T-cell (primary cell): ENCODE results near the gene BTN3A1. TPM values are rescaled to one million over a fixed set of nuclear protein-coding genes. Genes with fewer than 3 reads are reported as not detected.

Source experiments
- ATAC-seq, 4 experiments: fragments of 200-7000 bp in 3 of 4; fragments of 150-1000 bp in 1 of 4; cut with Tn5 transposase; replicated peaks in 1 of 4; 1 replicate in 3 of 4; 2 replicates in 1 of 4; pipeline ENCODE4 v1.10.0; 2021; ENCODE audit warnings: moderate library complexity in 3 of 4, mild to moderate bottlenecking in 2 of 4, moderate number of reproducible peaks in 1 of 4
- CTCF ChIA-PET, 2 donors: fragments of 300-600 bp; sonication (Branson Sonifier 250); formaldehyde crosslinking; loops; one replicate each; lab custom pipeline; 2022; ENCODE audit warnings: antibody characterized with exemption in 2 of 2; lab: Charles Lee
- POLR2A ChIA-PET, 2 donors: fragments of 300-600 bp; sonication (Branson Sonifier 250); formaldehyde crosslinking; loops; one replicate each; lab custom pipeline; 2022; ENCODE audit warnings: antibody characterized with exemption in 2 of 2; lab: Charles Lee
- DNase-seq, 35 experiments: peaks; one replicate each; pipeline versions ENCODE4 v3.0.0 to v3.0.0-alpha.2; 2013 to 2023
- H3K27ac ChIP-seq: one replicate; pipeline ENCODE4 v1.5.1; 2013; ENCODE audit warnings: low read length
- H3K27me3 ChIP-seq, 2 experiments: replicated peaks in 1 of 2; 1 replicate in 1 of 2; 2 replicates in 1 of 2; pipeline versions ENCODE4 v1.6.1 to v1.7.0; 2013; ENCODE audit warnings: low read length in 1 of 2, mixed read lengths in 1 of 2; ENCODE audit not compliant: control insufficient read depth in 2 of 2, insufficient read depth in 2 of 2; ENCODE audit errors: extremely low read depth in 1 of 2
- H3K36me3 ChIP-seq, 2 donors: 1 replicate in 1 of 2; 2 replicates in 1 of 2; pipeline versions ENCODE4 v1.6.1 to v1.7.0; 2013; ENCODE audit warnings: low read length in 1 of 2; ENCODE audit not compliant: control insufficient read depth in 2 of 2, insufficient read depth in 1 of 2; ENCODE audit errors: extremely low read depth in 1 of 2
- H3K4me1 ChIP-seq, 2 experiments: 1 replicate in 1 of 2; 2 replicates in 1 of 2; pipeline versions ENCODE4 v1.6.1 to v1.7.0; 2013; ENCODE audit warnings: low read length in 2 of 2, mixed read lengths in 1 of 2; ENCODE audit not compliant: insufficient read depth in 2 of 2, control insufficient read depth in 1 of 2; ENCODE audit errors: extremely low read depth in 1 of 2
- H3K4me3 ChIP-seq, 2 donors: 1 replicate in 1 of 2; 2 replicates in 1 of 2; pipeline versions ENCODE4 v1.5.1 to v1.7.0; 2013; ENCODE audit warnings: mild to moderate bottlenecking in 2 of 2, low read length in 1 of 2, moderate library complexity in 1 of 2; ENCODE audit not compliant: control insufficient read depth in 1 of 2; ENCODE audit errors: extremely low read depth in 1 of 2
- H3K9me3 ChIP-seq: 2 replicates; pipeline ENCODE4 v1.7.0; 2013
- H3K27ac Mint-ChIP-seq, 2 donors: one replicate each; pipeline ENCODE4 v1.8.0; 2020 to 2021; ENCODE audit warnings: mild to moderate bottlenecking in 2 of 2, mixed read lengths in 2 of 2
- H3K27me3 Mint-ChIP-seq, 2 donors: one replicate each; pipeline ENCODE4 v1.8.0; 2021 to 2022; ENCODE audit warnings: mixed read lengths in 2 of 2
- H3K36me3 Mint-ChIP-seq: one replicate; pipeline ENCODE4 v1.8.0; 2021; ENCODE audit warnings: mixed read lengths
- H3K4me1 Mint-ChIP-seq, 3 donors: one replicate each; pipeline ENCODE4 v1.8.0; 2020 to 2022; ENCODE audit warnings: mixed read lengths in 3 of 3, mild to moderate bottlenecking in 1 of 3
- H3K4me3 Mint-ChIP-seq, 3 donors: one replicate each; pipeline ENCODE4 v1.8.0; 2020 to 2022; ENCODE audit warnings: mild to moderate bottlenecking in 3 of 3, mixed read lengths in 3 of 3, moderate library complexity in 3 of 3
- H3K9me3 Mint-ChIP-seq, 3 donors: one replicate each; pipeline ENCODE4 v1.8.0; 2020 to 2022; ENCODE audit warnings: mixed read lengths in 3 of 3
- WGBS: methylation state at CpG from one replicate; pipeline ENCODE4 v1.1.5; 2013; ENCODE audit warnings: missing lambda C conversion rate; ENCODE audit not compliant: insufficient coverage; 5-methylcytosine and 5-hydroxymethylcytosine counted together
- total RNA-seq, 35 experiments: library from RNA in 6 of 35; stranded (reverse) in 6 of 35; fragments of 120-200 nt in 1 of 35; gene quantifications; one replicate each; pipeline versions ENCODE4 v1.2.1 to v1.2.4 and lab custom pipeline; 2013 to 2026

The BTN3A1 gene
- total RNA-seq, 5 donors from 2014 or later (not counting 1 experiment from before 2014, with no cell fraction given) = 205 to 270 (median 210) TPM

GRCh38 chr6:26388441-26388840, 13.6 kb upstream of the BTN3A1 start:
- ATAC-seq = no peak
- Histone ChIP-seq H3K4me3 (no peak overlapping the region), H3K9me3 (no peaks in the 10 kb centered on the region), H3K27me3 (no peaks in the 10 kb centered on the region), H3K27ac (no peak overlapping the region), H3K36me3 (peaks cover 8 to 23% of the 10 kb centered on the region in 2 donors), H3K4me1 (peaks cover 4 to 11% of the 10 kb centered on the region in 2 experiments)
- Mint-ChIP-seq H3K27ac (no peak overlapping the region), H3K4me3 (no peak overlapping the region), H3K9me3 (no peaks in the 10 kb centered on the region), H3K36me3 (peaks cover 45% of the 10 kb centered on the region), H3K4me1 (peaks cover 6 to 21% (median 13%) of the 10 kb centered on the region in 3 donors), H3K27me3 (no peaks in the 10 kb centered on the region)
- DNase-seq = no peak
- WGBS = no CpG with 5 or more reads among the region's 1 CpG
- ChIA-PET CTCF (no interaction called here), POLR2A (no interaction called here)

DNA sequence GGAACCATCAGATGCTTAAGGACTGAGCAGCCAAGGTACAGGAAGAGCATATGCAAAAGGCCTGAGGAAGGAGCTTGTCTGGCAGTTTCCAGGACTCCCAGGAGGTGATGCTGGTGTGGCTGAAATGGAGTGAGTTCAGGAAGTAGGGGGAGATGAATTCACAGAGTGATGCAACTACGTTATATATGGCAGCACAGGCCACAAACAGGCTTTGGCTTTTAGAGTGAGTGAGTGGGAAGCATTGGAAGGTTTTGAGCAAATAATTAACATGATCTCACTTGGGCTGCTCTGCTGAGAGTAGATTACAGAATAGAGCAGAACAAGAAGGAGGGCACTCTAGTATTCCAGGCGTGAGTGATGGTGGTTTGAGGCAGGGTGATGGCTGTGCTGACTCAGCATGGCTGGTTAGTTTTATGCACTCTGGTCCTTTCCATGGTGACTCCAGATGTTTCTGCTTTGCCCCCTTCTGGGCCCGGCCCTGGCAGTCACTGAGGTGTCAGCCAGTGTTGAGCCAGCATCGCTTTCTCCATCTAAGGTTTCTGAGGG, 12.7 kb upstream of the BTN3A1 start:
- Histone ChIP-seq H3K4me3 (no peak overlapping the region), H3K27me3 (no peaks in the 10 kb centered on the region), H3K36me3 (peaks cover 8 to 23% of the 10 kb centered on the region in 2 donors), H3K4me1 (peaks cover 0 to 3% of the 10 kb centered on the region in 2 experiments), H3K9me3 (no peaks in the 10 kb centered on the region), H3K27ac (no peak overlapping the region)
- no peak for ATAC-seq
- Mint-ChIP-seq H3K4me1 (peaks cover 0 to 15% (median 6%) of the 10 kb centered on the region in 3 donors), H3K9me3 (no peaks in the 10 kb centered on the region), H3K4me3 (no peak overlapping the region), H3K27me3 (no peaks in the 10 kb centered on the region), H3K27ac (no peak overlapping the region), H3K36me3 (peaks cover 45% of the 10 kb centered on the region)
- CTCF ChIA-PET = no interaction called here
- POLR2A ChIA-PET = no interaction called here
- WGBS = 97% methylated on average over 4 of the region's 4 CpGs
- DNase-seq = no peak

- ChIA-PET CTCF (interaction anchor here in 1 of 2 donors (0.6 kb wide), 1 partner anchor 268 kb away, joined by 3 read pairs; no protein-coding TSS in a partner anchor), POLR2A (interaction anchor here in 1 of 2 donors (0.6 kb wide), 1 partner anchor 1184 kb away, joined by 3 read pairs; no protein-coding TSS in a partner anchor)
- H3K36me3 ChIP-seq = peaks cover 8 to 23% of the 10 kb centered on the region in 2 donors
- H3K4me1 ChIP-seq = no peaks in the 10 kb centered on the region
- Mint-ChIP-seq H3K36me3 (peaks cover 45% of the 10 kb centered on the region), H3K9me3 (no peaks in the 10 kb centered on the region), H3K4me3 (no peak overlapping the region), H3K4me1 (peaks cover 0 to 6% (median 0%) of the 10 kb centered on the region in 3 donors), H3K27ac (no peak overlapping the region), H3K27me3 (no peaks in the 10 kb centered on the region)
- WGBS = 100% methylated on average over 2 of the region's 5 CpGs
- no peak overlapping the region for H3K4me3 ChIP-seq
- no peaks in the 10 kb centered on the region for H3K9me3 ChIP-seq
- H3K27me3 ChIP-seq = no peaks in the 10 kb centered on the region
- DNase-seq = no peak
- H3K27ac ChIP-seq = no peak overlapping the region
- no peak for ATAC-seq
Observed at GRCh38 chr6:26390531-26390930, 11.5 kb upstream of the BTN3A1 start.

DNA sequence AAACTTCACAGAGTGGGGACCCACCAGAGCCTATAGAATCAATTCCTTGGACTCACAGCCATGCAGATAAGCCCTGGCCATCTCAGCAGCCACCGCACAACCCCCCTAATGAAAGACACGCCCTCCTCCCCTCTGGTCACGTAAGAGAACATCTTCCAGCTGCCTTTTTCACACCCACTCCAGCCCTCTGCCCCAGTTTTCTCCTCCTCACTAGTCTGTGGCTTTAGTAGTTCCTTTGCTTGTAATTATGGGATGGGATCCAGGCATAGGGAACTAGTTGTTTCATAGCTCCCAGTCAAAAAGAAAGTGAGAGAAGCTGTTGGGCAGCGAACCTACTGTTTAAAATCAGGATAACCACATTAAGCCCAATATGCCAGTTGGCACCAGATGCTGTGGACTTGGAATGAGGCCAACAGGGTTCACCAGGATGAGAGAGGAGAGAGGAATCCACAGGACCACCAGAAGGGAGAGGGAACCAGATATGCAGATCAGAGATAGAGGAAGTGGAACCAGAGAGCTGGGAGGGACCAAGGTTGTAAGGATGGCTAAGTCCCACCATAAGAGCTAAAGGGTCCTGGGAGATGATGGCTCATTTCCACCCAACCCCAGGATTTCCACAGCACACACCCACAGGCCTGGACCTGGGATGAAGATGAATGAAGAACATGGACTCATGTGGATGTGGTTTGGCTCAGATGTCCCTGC, 9.0 kb upstream of the BTN3A1 start:
- Histone ChIP-seq H3K4me1 (no peaks in the 10 kb centered on the region), H3K27ac (no peak overlapping the region), H3K27me3 (no peaks in the 10 kb centered on the region), H3K36me3 (peaks cover 8 to 20% of the 10 kb centered on the region in 2 donors), H3K9me3 (no peaks in the 10 kb centered on the region), H3K4me3 (no peak overlapping the region)
- 100% methylated on average over 1 of the region's 4 CpGs for WGBS
- H3K36me3 Mint-ChIP-seq = peaks cover 43% of the 10 kb centered on the region
- H3K4me1 Mint-ChIP-seq = no peaks in the 10 kb centered on the region
- no peak overlapping the region for H3K4me3 Mint-ChIP-seq
- no peaks in the 10 kb centered on the region for H3K9me3 Mint-ChIP-seq
- DNase-seq (no peak), ATAC-seq (no peak)
- ChIA-PET POLR2A (interaction anchor here in 1 of 2 donors (0.7 kb wide), 1 partner anchor 531 kb away, joined by 3 read pairs; no protein-coding TSS in a partner anchor), CTCF (no interaction called here)
- no peak overlapping the region for H3K27ac Mint-ChIP-seq
- H3K27me3 Mint-ChIP-seq = no peaks in the 10 kb centered on the region

- ChIA-PET CTCF (no interaction called here), POLR2A (no interaction called here)
- H3K27me3 ChIP-seq = no peaks in the 10 kb centered on the region
- H3K36me3 ChIP-seq = peaks cover 8 to 15% of the 10 kb centered on the region in 2 donors
- no peak for DNase-seq
- no peaks in the 10 kb centered on the region for H3K9me3 Mint-ChIP-seq
- H3K4me1 Mint-ChIP-seq = no peaks in the 10 kb centered on the region
- H3K4me3 Mint-ChIP-seq = no peak overlapping the region
- H3K36me3 Mint-ChIP-seq = peaks cover 36% of the 10 kb centered on the region
- ATAC-seq = no peak
- H3K4me1 ChIP-seq = no peaks in the 10 kb centered on the region
- no peaks in the 10 kb centered on the region for H3K27me3 Mint-ChIP-seq
- H3K27ac ChIP-seq = no peak overlapping the region
- WGBS = 100% methylated on average over 1 of the region's 1 CpG
- no peaks in the 10 kb centered on the region for H3K9me3 ChIP-seq
- no peak overlapping the region for H3K27ac Mint-ChIP-seq
- H3K4me3 ChIP-seq = no peak overlapping the region
Observed at GRCh38 chr6:26394289-26394688, 7.8 kb upstream of the BTN3A1 start.

- Histone ChIP-seq H3K9me3 (no peaks in the 10 kb centered on the region), H3K27ac (no peak overlapping the region), H3K4me3 (no peak overlapping the region), H3K27me3 (no peaks in the 10 kb centered on the region), H3K4me1 (peaks cover 10 to 12% of the 10 kb centered on the region in 2 experiments), H3K36me3 (no peaks in the 10 kb centered on the region)
- ChIA-PET CTCF (no interaction called here), POLR2A (no interaction called here)
- Mint-ChIP-seq H3K36me3 (no peaks in the 10 kb centered on the region), H3K4me1 (peaks cover 18 to 33% (median 26%) of the 10 kb centered on the region in 3 donors), H3K27me3 (no peaks in the 10 kb centered on the region), H3K4me3 (no peak overlapping the region), H3K9me3 (no peaks in the 10 kb centered on the region), H3K27ac (no peak overlapping the region)
- 100% methylated on average over 1 of the region's 1 CpG for WGBS
- ATAC-seq (no peak), DNase-seq (no peak)
Observed at GRCh38 chr6:26398555-26398954, 3.5 kb upstream of the BTN3A1 start.
